HG02678 (cell line): ENCODE results near the gene MLH3.

Experiments
- ATAC-seq: cut with Tn5 transposase; IDR thresholded peaks from one replicate; pipeline ENCODE4 v1.9.1; 2021; ENCODE audit warnings: mild to moderate bottlenecking, moderate library complexity; ENCODE audit not compliant: unreplicated experiment

MLH3 gene

DNA sequence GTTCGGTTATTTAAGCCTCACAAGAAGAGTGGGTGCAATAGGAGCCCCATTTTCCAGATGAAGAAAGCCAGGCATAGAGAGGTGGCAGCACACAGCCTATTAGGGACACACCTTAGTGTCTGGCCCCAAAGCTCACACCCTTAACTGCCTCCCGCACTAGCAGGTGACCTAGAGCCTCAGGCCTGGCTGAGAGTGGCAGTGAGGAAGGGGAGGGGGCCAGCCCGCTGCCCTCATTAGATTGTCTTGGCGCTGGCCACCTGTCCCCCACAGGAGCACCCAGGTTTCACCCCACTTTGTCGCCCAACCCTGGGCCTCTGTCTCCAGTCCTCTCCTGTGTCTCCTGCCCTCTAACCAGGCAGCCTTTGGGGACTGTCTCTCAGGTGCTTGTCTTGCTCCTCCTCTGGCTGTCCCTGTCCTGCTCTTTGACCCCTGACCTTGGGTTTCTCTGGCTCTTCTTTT, 77.3 kb downstream of the MLH3 start:
- ATAC-seq, result no peak

GRCh38 chr14:74973003-74973653, 78.1 kb downstream of the MLH3 start:
- no peak for ATAC-seq

- no peak for ATAC-seq
Measured at GRCh38 chr14:74968811-74969210, 82.5 kb downstream of the MLH3 start.

DNA sequence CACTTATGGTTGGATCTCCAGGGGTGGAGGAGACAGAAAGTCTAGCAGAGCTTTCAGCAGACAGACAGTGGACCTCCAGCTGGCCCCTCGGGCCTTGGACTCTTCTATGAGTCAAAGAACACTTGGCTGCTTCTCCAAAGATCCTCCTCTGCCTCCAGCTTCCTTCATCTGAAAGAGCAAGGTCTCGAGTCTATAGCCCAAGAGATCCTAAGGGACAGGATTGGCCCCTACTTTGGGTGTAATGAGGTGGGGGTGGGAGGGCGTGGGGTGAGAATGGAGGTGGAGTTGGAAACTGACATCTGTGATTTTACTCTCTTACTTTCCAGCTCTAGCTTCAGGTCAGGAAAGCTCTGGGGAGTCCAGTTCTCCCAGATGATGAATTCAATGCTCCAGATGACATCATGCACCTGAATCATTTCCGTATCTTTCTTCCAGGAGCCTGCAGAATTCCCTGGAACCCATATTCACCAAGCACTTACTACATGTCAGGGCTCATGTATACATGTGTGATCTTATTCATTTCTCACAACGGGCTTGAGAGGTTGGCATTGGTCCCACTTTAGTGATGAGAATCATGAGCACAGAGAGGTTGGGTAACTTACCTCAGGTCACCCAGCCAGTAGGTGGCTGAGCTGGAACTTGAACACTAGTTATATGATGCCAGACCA, 85.6 kb downstream of the MLH3 start:
- no peak for ATAC-seq

DNA sequence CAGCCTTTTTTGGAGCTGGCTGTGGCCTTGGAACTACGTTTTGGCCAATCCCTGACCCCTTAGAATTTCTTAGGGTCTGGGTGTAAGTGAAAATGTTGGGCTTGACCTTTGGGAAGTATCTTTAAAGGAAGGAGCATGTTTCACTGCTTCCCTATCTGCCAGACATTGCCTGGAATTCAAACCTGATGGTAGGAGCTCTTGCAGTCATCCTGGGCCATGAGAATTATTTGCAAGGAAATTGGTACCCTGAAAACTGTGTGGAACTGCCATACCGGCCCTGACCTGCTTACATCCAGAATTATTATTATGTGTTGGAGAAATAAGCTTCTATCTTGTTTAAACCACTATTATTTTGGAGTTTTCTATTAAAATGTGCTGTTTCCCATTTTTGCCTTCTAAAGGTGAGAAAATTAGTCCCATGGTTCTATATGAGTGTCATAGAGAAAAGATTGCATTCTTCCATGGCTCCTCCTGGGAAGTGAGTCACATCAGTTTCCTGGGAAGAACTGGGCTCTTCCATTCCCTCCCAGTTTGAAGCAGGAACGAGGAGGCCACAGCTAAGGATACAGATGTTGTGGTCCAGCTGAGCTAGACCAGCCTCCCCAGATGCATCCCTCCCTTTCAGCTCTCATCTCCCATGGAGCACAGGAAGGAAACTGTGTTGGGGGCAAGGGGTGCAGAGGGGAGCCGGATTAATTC, 86.3 kb downstream of the MLH3 start:
- no peak for ATAC-seq
